ENCODE data around the gene C1QTNF1.

C1QTNF1 gene

DNA sequence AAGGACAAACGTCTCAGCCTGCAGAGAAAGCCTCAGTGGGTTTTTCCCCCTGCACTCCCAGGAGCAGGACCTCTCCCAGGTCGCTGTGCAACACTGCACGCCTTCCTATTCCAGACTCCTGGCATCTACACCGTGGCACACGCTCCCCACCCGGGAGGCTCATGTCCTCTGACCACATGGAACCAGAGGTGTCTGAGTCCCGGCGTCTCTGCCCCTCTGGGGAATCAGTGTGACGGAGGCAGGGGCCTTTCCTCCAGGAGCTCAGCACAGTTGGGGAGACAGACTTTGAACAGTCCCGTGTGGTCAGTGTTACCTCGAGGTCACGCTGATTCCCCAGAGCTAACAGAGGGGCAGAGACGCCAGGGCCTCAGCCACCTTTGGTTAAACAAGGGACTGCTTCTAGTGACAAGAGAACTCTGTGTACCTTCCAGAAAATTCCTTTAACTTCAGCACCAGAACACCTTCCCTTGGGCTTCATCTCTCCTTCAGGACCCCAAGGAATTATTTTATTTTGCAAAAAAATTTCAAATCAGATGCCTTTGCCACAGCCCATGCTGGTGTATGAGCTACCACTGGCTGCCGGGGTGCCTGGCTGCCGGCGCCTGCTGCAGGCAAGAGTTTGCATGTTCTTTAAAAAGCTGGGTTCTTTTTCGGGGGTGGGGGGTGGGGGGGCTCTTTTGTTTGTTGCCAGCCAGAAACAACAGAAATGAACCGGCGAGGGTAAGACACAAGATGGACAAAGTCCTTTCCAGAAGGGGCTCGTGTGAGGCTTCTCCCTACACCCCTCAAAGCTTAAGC is 21.0 kb upstream of the C1QTNF1 start:
- no peak overlapping the region for H3K4me3 ChIP-seq (ENCODE audit: low read depth, low read length)
- TF ChIP-seq, protein P1, sequence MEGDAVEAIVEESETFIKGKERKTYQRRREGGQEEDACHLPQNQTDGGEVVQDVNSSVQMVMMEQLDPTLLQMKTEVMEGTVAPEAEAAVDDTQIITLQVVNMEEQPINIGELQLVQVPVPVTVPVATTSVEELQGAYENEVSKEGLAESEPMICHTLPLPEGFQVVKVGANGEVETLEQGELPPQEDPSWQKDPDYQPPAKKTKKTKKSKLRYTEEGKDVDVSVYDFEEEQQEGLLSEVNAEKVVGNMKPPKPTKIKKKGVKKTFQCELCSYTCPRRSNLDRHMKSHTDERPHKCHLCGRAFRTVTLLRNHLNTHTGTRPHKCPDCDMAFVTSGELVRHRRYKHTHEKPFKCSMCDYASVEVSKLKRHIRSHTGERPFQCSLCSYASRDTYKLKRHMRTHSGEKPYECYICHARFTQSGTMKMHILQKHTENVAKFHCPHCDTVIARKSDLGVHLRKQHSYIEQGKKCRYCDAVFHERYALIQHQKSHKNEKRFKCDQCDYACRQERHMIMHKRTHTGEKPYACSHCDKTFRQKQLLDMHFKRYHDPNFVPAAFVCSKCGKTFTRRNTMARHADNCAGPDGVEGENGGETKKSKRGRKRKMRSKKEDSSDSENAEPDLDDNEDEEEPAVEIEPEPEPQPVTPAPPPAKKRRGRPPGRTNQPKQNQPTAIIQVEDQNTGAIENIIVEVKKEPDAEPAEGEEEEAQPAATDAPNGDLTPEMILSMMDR (IDR thresholded peaks at IDR 0.05; ENCODE audit: borderline replicate concordance, insufficient read depth, low read depth, low read length), result no peak

DNA sequence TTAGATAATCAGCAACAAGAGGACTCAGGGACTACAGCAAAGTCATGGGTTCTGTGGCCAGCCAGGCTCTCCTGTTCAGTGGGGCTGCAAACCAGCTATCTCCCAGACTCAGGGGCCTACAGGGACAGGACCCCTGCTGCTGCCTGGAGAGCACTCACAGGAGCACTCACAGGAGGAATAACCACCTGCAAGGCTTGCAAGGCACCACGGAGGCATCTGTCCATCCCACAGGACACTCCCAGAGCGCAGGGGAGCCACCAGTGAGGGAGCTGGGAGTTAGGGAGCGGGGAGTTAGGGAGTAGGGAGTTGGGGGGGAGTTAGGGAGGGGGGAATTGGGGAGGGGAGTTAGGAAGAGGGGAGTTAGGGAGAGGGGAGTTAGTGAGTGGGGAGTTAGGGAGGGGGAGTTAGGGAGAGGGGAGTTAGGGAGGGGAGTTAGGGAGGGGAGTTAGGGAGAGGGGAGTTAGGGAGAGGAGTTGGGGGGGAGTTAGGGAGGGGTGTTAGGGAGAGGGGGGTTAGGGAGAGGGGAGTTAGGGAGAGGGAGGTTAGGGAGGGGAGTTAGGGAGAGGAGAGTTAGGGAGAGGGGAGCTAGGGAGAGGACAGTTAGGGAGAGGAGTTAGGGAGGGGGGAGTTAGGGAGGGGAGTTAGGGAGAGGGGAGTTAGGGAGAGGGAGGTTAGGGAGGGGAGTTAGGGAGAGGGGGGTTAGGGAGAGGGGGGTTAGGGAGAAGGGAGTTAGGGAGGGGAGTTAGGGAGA is 20.1 kb upstream of the C1QTNF1 start:
- TF ChIP-seq, protein P1 (IDR thresholded peaks at IDR 0.05; ENCODE audit: borderline replicate concordance, insufficient read depth, low read depth, low read length), result no peak
- no peak overlapping the region for H3K4me3 ChIP-seq (ENCODE audit: low read depth, low read length)

DNA sequence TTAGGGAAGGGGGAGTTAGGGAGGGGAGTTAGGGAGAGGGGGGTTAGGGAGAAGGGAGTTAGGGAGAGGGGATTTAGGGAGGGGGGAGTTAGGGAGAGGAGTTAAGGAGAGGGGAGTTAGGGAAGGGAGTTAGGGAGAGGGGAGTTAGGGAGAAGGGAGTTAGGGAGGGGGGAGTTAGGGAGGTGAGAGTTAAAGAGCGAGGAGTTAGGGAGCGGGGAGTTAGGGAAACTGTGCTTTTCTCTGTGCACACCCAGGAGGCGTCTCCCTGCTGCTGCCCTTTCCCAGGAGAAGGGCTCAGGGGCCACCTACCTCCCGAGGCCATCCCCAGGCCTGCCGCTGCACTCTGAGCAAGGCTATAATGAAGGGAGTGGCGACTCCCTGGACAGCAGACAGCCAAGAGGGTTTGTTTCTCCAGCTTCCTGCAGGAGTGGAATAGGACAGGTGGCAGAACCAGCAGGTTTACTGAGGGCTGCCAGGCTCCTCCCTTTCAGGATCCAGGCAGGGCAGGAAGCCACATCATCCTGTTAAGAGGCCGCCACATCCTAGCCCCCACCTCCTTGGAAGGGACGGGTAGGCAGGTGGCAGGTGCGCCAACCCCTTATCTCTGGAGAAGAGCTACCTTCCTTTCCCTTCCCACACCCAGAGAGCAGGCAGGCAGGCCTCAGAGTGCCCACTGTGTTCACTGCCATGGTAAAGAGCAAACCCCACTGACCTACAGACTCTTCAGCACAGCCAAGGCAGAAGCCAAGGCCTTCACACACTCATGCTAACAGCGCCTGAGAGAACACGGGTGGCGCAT is 18.7 kb upstream of the C1QTNF1 start:
- H3K4me3 ChIP-seq (ENCODE audit: low read depth, low read length), result no peak overlapping the region
- TF ChIP-seq, protein P1 (IDR thresholded peaks at IDR 0.05; ENCODE audit: borderline replicate concordance, insufficient read depth, low read depth, low read length), result no peak

DNA sequence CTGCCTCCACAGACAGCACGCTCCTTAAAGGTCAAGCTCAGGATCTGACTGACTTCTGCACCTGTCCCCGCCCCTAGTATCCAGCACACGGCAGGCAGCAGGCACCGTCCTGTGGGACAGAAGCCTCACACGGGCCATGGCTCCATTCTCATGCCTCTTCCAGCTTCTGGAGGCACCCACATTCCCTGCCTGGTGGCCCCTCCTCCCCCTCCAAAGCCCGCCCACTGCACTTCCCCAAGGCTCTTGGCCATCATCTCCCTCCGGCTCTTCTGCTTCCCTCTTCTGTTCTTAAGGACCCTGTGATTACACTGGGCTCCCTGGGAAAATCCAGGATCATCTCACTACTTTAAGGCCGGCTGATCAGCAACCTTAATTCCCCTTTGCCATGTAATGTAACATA is 17.9 kb upstream of the C1QTNF1 start:
- TF ChIP-seq, protein P1 (IDR thresholded peaks at IDR 0.05; ENCODE audit: borderline replicate concordance, insufficient read depth, low read depth, low read length), result no peak
- no peak overlapping the region for H3K4me3 ChIP-seq (ENCODE audit: low read depth, low read length)

DNA sequence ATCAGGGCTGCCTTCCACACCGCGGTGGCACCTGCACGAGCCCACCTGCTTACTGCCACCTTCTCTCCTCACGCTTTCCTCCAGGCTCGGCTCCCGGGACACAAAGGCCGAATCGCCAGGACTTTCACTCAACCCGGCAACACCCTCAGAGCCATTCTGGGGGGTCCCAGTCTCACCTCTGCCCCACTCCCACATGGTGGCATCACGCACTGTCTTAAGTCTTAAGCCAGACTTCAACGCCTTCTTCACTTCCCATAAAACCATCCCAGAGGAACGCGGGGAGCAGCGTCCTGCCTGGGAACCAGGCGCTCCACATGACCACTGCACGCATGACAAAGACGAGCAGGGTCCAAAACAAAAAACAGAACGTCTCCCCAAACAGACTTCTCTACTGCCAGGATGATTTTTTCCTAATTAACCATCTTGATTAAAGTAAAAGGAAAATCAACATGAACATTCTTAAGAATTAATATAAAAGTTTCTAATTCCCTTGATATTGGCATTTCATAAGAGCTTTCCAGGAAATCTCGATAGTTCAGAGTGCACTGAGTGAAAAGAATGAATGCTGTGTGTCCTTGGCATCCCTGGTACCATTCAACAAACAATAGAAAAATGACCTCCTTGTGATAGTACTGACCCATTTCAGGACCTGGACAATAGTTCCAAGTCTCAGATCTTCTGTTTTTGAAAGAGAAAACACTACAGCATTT is 17.0 kb upstream of the C1QTNF1 start:
- H3K4me3 ChIP-seq (ENCODE audit: low read depth, low read length), result no peak overlapping the region
- TF ChIP-seq, protein P1 (IDR thresholded peaks at IDR 0.05; ENCODE audit: borderline replicate concordance, insufficient read depth, low read depth, low read length), result no peak

DNA sequence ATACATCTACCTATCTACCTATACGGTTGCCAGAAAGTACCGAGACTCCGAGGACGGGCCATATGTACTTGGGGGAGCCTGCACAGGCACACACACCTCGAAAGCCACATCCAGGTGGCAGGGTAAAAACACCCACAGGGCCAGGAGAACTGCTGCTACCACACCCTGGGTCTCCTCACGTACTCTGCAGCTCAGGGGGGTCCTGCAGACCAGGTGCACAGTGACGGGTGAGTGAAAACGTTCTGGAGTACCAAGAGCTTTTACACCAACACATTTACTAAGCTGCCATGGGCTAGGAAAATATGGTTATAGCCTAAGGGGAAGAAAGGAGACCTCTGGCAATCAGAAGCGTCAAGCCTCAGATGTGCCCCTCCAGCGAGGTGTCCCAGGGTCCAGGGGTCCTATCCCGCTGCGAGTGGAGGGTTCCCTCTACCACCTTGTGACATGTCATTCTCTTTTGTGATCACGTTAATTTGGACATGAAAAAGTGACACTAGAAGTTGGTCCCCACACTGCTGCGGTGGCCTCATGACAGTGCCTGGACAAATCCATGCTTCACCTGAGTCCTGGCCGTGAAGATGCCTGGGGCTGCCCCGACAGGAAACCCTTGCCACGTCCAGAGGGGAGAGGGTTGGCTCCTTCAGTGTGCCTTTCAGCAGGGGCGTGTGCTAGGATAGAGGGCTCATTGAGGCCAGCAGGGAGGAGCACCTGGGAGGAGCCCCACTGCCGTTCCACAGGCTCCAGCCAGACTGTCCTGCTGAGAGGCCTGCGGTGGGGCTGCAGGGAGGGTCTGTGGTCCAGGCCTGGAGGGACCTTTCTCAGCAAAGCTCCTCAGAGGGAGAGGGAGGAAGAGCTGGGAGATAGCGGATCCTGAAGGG is 16.2 kb upstream of the C1QTNF1 start:
- H3K4me3 ChIP-seq (ENCODE audit: low read depth, low read length), result no peak overlapping the region
- TF ChIP-seq, protein P1 (IDR thresholded peaks at IDR 0.05; ENCODE audit: borderline replicate concordance, insufficient read depth, low read depth, low read length), result no peak
